Measurements from ENCODE around the gene ALG1L2.
"Not testable (repeated sequence)": the region's sequence is repeated elsewhere in the genome, so short reads cannot be mapped to it uniquely, and the experiment has no call there.

ALG1L2 gene

GRCh38 chr3:130117933-130118332, 36.3 kb downstream of the ALG1L2 start:
- Histone ChIP-seq H3K9ac (no peak overlapping the region), H3K9me3 (no peaks in the 10 kb centered on the region), H3K4me2 (no peak overlapping the region), H3K27me3 (no peaks in the 10 kb centered on the region), H3K4me3 (no peak overlapping the region), H3K27ac (no peak overlapping the region), H4K20me1 (no peaks in the 10 kb centered on the region), H3K36me3 (no peaks in the 10 kb centered on the region), H3K4me1 (0 out of 2 replicates have a peak, but pooled peaks cover under 1% of the 10 kb centered on the region)
- no peak for TF ChIP-seq Cebpa-rat (IDR thresholded peaks at IDR 0.05)

GRCh38 chr3:130119824-130120223, 38.2 kb downstream of the ALG1L2 start:
- not testable (repeated sequence) for H3K4me2 ChIP-seq, H3K9ac ChIP-seq

DNA sequence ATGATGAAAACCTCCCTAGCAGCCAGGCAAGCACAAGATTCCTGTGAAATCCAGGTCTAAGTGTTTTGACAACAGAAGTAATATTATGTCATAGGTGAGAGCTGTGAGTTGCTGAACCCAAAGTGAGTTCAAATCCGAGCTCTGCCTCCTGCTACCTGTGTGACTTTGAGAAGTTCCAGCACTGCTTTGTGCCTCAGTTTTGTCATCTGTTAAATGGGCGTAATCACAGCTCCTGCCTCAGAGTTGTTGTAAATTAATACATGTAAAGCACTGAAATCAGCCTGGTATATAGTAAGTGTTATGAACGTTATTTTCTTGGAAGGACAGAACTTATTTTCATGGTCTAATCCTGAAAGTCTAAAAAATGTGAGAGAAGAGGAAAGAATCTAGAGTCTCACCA, 38.7 kb downstream of the ALG1L2 start:
- not testable (repeated sequence) for H4K20me1 ChIP-seq, H3K27me3 ChIP-seq, H3K36me3 ChIP-seq, H3K4me1 ChIP-seq, H3K27ac ChIP-seq, H3K4me2 ChIP-seq, H3K9ac ChIP-seq, H3K9me3 ChIP-seq, H3K4me3 ChIP-seq

More at GRCh38 chr3:130119824-130120223, 38.2 kb downstream of the ALG1L2 start:
- not testable (repeated sequence) for H3K36me3 ChIP-seq, H3K4me1 ChIP-seq, H3K27me3 ChIP-seq, H4K20me1 ChIP-seq, H3K4me3 ChIP-seq, H3K9me3 ChIP-seq, H3K27ac ChIP-seq

DNA sequence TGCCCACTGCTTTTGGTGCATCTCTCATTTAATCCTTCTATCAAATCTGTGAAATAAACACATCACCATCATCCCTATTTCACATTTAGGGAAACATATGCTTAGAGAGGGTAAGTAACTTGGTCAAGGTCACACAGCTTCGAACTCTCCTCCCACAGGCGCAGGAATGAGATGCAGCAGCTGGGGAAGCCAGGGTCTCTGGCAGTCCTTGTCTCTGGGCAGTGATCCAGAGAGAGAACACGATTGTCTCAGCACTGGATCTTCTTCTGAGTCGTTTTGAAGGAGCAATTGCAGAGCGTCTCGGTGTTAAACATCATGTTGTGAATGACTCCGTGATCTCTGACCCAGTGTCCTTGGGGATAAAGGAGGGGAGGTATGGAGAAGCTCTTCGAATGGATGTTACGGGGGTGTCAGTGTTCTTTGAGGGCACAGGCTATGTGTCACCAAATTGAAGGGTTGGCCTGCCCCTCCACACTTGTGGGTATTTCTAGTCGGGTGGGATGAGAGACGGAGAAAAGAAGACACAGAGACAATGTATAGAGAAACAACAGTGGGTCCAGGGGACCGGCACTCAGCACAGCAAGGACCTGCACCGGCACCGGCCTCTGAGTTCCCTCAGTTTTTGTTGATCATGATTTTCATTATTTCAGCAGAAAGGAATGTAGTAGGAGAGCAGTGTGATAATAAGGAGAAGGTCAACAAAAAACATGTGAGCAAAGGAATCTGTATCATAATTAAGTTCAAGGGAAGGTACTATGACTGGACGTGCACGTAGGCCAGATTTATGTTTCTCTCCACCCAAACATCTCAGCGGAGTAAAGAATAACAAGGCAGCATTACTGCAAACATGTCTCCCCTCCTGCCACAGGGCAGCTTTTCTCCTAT, 41.5 kb downstream of the ALG1L2 start:
- H3K4me2 ChIP-seq, H3K4me1 ChIP-seq, H3K27ac ChIP-seq, H3K4me3 ChIP-seq, H4K20me1 ChIP-seq, H3K9me3 ChIP-seq, H3K36me3 ChIP-seq, H3K27me3 ChIP-seq, H3K9ac ChIP-seq: not testable (repeated sequence)

- H3K36me3 ChIP-seq, H3K4me3 ChIP-seq, H3K9me3 ChIP-seq: not testable (repeated sequence)
Observed at GRCh38 chr3:130125406-130125805, 43.8 kb downstream of the ALG1L2 start.

DNA sequence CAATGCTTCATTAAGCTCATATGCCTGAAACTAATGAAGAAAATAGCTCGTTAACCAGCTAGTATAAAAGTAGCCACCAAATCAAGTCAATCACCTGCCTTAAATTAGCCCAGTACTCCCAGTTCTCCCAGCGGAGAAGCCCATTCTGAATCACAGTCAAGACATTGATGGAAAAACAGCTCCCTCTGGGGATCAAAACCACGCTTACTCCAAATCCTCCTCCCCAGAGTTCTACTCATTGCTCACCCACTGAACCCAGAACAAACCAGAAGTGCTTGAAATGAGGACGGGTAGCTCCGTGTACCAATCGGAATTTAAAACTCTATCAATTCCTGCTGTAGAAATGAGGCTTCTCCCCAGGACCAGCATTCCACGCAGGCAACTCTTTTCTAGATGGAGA, 54.7 kb downstream of the ALG1L2 start:
- H3K4me1 ChIP-seq, H3K36me3 ChIP-seq, H3K4me2 ChIP-seq, H3K27ac ChIP-seq, H3K9me3 ChIP-seq, H3K9ac ChIP-seq, H3K27me3 ChIP-seq, H3K4me3 ChIP-seq, H4K20me1 ChIP-seq: not testable (repeated sequence)

More at GRCh38 chr3:130125406-130125805, 43.8 kb downstream of the ALG1L2 start:
- H3K4me2 ChIP-seq, H4K20me1 ChIP-seq, H3K9ac ChIP-seq, H3K4me1 ChIP-seq, H3K27me3 ChIP-seq, H3K27ac ChIP-seq: not testable (repeated sequence)

DNA sequence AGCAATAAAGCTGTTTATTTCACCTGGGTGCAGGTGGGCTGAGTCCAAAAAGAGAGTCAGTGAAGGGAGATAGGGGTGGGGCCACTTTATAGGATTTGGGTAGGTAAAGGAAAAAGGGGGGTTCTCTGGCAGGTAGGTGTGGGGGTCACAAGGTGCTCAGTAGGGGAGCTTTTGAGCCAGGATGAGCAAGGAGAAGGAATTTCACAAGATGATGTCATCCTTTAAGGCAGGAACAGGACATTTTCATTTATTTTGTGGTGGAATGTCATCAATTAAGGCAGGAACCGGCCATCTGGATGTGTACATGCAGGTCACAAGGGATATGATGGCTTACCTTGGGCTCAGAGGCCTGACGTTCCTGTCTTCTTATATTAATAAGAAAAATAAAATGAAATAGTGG, 56.1 kb downstream of the ALG1L2 start:
- not testable (repeated sequence) for H3K4me1 ChIP-seq, H3K9me3 ChIP-seq, H3K27me3 ChIP-seq, H3K4me2 ChIP-seq, H3K27ac ChIP-seq, H3K36me3 ChIP-seq, H3K4me3 ChIP-seq, H3K9ac ChIP-seq, H4K20me1 ChIP-seq

DNA sequence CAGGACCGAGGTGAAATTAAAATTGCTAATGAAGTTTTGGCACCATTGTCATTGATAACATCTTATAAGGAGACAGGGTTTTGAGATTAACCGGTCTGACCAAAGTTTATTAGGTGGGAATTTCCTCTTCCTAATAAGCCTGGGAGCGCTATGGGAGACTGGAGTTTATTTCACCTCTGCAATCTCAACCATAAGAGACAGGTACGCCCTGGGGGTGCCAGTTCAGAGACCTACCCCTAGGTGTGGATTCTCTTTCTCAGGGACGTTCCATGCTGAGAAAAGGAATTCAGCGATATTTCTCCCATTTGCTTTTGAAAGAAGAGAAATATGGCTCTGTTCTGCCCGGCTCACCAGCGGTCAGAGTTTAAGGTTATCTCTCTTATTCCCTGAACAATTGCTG, 57.4 kb downstream of the ALG1L2 start:
- H3K27ac ChIP-seq, H3K27me3 ChIP-seq, H4K20me1 ChIP-seq, H3K4me1 ChIP-seq, H3K9me3 ChIP-seq, H3K4me2 ChIP-seq, H3K4me3 ChIP-seq, H3K9ac ChIP-seq, H3K36me3 ChIP-seq: not testable (repeated sequence)

DNA sequence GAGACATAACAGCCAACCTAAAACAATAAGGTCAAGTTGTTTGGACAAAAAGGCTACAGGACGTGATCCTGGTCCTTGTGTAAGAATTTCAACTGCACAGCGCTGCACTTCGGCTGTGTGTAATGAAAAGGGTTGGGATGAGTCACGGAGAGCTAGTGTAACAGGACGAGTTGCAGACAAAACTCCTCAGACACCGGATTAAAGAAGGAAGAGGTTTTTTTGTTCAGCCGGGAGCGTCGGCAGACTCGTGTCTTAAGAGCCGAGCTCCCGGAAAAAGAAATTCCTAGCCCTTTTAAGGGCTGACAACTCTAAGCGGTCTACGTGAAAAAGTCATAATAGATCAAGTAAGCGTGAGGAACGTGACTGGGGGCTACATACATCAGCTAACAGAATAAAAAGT, 59.1 kb downstream of the ALG1L2 start:
- H3K9me3 ChIP-seq, result not testable (repeated sequence)

GRCh38 chr3:130143648-130144327, 62.2 kb downstream of the ALG1L2 start:
- H3K4me1 ChIP-seq, result not testable (repeated sequence)

More for the DNA sequence above, 59.1 kb downstream of the ALG1L2 start:
- not testable (repeated sequence) for H4K20me1 ChIP-seq, H3K27ac ChIP-seq, H3K36me3 ChIP-seq, H3K4me3 ChIP-seq, H3K4me1 ChIP-seq, H3K4me2 ChIP-seq, H3K27me3 ChIP-seq, H3K9ac ChIP-seq

GRCh38 chr3:130144328-130144650, 62.7 kb downstream of the ALG1L2 start:
- H3K4me1 ChIP-seq, H3K9me3 ChIP-seq, H4K20me1 ChIP-seq, H3K4me2 ChIP-seq, H3K4me3 ChIP-seq, H3K27ac ChIP-seq, H3K9ac ChIP-seq, H3K27me3 ChIP-seq, H3K36me3 ChIP-seq: not testable (repeated sequence)

More at GRCh38 chr3:130143648-130144327, 62.2 kb downstream of the ALG1L2 start:
- H3K27me3 ChIP-seq, H3K27ac ChIP-seq, H3K4me3 ChIP-seq, H3K36me3 ChIP-seq, H3K9me3 ChIP-seq, H4K20me1 ChIP-seq, H3K4me2 ChIP-seq, H3K9ac ChIP-seq: not testable (repeated sequence)

DNA sequence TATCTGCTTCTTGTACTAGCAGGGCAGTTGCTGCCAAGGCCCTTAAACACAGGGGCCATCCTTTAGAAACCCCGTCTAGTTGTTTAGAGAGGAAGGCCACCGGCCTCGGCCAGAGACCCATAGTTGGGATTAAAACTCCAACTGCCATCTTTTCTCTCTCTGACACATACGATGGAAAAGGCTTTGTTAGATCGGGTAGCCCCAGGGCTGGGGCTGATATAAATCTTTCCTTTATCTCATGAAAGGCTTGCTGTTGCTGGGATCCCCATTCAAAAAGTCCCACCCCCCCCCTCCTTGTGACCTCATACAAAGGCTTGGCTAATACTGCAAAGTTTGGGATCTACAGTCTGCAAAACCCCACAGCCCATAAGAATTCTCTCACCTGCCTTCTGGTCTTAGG, 63.8 kb downstream of the ALG1L2 start:
- not testable (repeated sequence) for H3K27ac ChIP-seq, H3K36me3 ChIP-seq, H3K9me3 ChIP-seq

DNA sequence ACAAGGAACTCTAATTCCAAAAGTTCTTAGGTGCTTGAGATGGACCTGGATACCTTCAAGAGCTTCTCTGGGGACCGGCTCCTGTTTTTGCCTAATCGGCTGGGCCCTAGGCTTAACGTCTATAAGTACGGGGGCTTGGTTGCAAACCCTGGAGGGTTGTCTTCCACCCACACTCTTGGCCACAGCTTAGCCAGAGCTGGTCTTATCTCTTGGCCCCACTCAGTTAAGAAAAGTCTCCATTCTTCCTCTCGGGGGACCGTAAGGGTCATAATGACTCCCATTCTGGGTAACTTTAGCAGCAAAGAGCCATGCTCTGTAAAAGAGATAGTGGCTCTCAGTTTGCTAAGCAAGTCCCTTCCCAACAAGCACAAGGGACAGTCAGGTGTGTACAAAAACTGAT, 64.8 kb downstream of the ALG1L2 start:
- not testable (repeated sequence) for H3K4me3 ChIP-seq, H3K27me3 ChIP-seq, H3K9me3 ChIP-seq, H4K20me1 ChIP-seq, H3K4me1 ChIP-seq, H3K4me2 ChIP-seq, H3K27ac ChIP-seq, H3K36me3 ChIP-seq, H3K9ac ChIP-seq

More for the DNA sequence above, 63.8 kb downstream of the ALG1L2 start:
- not testable (repeated sequence) for H4K20me1 ChIP-seq, H3K4me1 ChIP-seq, H3K27me3 ChIP-seq, H3K4me2 ChIP-seq, H3K4me3 ChIP-seq, H3K9ac ChIP-seq

Data from BLaER1 (cell line).